Lower lobe of right lung (tissue), 2 donors: ENCODE results near the gene RBP4. TPM values are rescaled to one million over a fixed set of nuclear protein-coding genes. Genes with fewer than 3 reads are reported as not detected.

Source experiments
- ATAC-seq, 2 donors: fragments of 200-7000 bp; cut with Tn5 transposase; one replicate each; pipeline ENCODE4 v1.9.1; 2020 to 2022; ENCODE audit warnings: mild to moderate bottlenecking in 2 of 2, moderate library complexity in 2 of 2
- DNase-seq: peaks from one replicate; pipeline ENCODE4 v3.0.0-alpha.2; 2020
- H3K27ac ChIP-seq: fragments of 200-600 bp; one replicate; pipeline ENCODE4 v1.8.0; 2022
- H3K27me3 ChIP-seq: fragments of 200-600 bp; one replicate; pipeline ENCODE4 v1.8.0; 2022; ENCODE audit warnings: low read depth
- H3K36me3 ChIP-seq: fragments of 200-600 bp; one replicate; pipeline ENCODE4 v1.8.0; 2022; ENCODE audit warnings: mild to moderate bottlenecking
- H3K4me1 ChIP-seq: fragments of 200-600 bp; one replicate; pipeline ENCODE4 v1.8.0; 2022
- H3K4me3 ChIP-seq: fragments of 200-600 bp; one replicate; pipeline ENCODE4 v1.8.0; 2022; ENCODE audit warnings: mild to moderate bottlenecking
- H3K9me3 ChIP-seq: fragments of 200-600 bp; one replicate; pipeline ENCODE4 v1.8.0; 2022
- intact Hi-C: fragments of 100-400 bp; cut with DNase I; formaldehyde crosslinking; loops from one replicate; pipeline ENCODE4 v1.11.0; 2022
- total RNA-seq: library from RNA; stranded (reverse); fragmentation: NEBNext Ultra II Directional; extraction: Animal tissue kit (Norgen Biotek cat#: 25700); gene quantifications from one replicate; pipeline ENCODE4 v1.2.1, GENCODE V29; 2021
- TF ChIP-seq, protein P1 (sequence below): fragments of 200-600 bp; IDR thresholded peaks from one replicate; pipeline ENCODE4 v1.8.0; 2022; ENCODE audit warnings: antibody characterized with exemption, mild to moderate bottlenecking
- donor health status: DM: no; HTN: yes; CAD: no; lungs with severe emphysema.

RBP4 gene
- total RNA-seq, 1 donor from 2014 or later, result 17.4 TPM

DNA sequence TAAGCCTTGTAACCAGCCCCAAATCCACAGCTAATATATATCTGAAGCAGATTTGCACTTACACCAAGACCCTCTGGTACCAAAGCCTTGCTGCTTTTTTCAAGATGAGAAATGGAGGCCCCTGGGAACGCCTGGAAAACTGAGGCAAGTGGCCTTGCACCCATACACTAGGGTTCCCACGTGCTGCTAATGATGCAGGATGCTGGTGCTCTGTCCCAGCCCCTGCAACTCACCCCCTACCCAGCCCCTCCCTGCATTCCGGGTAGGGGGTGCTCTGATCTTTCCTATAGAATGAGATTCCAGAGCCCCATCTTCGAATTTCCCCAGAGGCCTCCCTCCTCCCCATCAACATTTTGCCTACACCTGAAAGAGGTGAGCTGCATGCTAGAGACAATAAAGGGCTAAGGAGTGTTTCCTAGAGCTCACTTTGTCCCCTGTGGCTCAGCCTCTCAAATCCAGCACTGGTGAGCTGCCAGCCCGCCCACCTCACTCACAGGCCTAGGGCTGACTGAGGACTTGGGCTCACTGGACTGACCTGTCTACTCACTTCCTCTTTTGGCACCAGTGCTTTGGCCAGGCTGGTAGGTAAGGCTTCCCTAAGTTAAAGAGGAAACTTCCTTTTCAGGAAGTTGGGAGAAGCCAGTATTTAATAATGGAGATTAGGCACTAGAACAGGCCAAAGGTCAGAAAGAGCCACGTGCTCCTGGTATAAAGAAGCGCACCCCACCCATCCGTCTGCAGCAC lies 9.8 kb downstream of the RBP4 start:
- Histone ChIP-seq H3K27ac (no peak overlapping the region), H3K36me3 (no peaks in the 10 kb centered on the region), H3K27me3 (no peaks in the 10 kb centered on the region), H3K4me3 (no peak overlapping the region), H3K4me1 (peaks cover 13% of the 10 kb centered on the region), H3K9me3 (no peaks in the 10 kb centered on the region)
- peak; percentile 62 to 63 for ATAC-seq
- DNase-seq, result peak; percentile 58
- TF ChIP-seq, protein P1, sequence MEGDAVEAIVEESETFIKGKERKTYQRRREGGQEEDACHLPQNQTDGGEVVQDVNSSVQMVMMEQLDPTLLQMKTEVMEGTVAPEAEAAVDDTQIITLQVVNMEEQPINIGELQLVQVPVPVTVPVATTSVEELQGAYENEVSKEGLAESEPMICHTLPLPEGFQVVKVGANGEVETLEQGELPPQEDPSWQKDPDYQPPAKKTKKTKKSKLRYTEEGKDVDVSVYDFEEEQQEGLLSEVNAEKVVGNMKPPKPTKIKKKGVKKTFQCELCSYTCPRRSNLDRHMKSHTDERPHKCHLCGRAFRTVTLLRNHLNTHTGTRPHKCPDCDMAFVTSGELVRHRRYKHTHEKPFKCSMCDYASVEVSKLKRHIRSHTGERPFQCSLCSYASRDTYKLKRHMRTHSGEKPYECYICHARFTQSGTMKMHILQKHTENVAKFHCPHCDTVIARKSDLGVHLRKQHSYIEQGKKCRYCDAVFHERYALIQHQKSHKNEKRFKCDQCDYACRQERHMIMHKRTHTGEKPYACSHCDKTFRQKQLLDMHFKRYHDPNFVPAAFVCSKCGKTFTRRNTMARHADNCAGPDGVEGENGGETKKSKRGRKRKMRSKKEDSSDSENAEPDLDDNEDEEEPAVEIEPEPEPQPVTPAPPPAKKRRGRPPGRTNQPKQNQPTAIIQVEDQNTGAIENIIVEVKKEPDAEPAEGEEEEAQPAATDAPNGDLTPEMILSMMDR, result no peak
- intact Hi-C loops, result no loop called here

DNA sequence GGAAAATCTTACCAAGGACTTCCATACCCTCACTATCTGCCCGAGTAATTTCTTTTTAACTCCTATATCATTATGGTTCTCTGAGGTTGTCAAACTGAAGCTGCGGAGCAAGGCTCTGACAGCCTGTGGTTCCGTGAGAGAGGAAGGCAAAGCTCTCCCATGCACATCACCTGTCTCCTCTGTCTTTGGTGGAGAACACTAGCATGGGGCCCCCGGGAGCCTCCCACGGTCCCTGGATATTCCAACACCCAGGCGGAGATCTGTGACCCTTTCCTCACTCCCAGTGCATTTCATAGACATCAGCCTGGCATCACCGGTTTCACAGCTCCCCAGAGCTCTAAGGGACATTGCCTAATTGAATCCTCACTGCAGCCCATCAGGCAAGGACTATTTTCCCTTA lies 10.4 kb downstream of the RBP4 start:
- Histone ChIP-seq H3K4me1 (peaks cover 13% of the 10 kb centered on the region), H3K4me3 (no peak overlapping the region), H3K9me3 (no peaks in the 10 kb centered on the region), H3K36me3 (no peaks in the 10 kb centered on the region), H3K27ac (no peak overlapping the region), H3K27me3 (no peaks in the 10 kb centered on the region)
- DNase-seq, result no peak
- no peak for ATAC-seq
- intact Hi-C loops, result no loop called here
- TF ChIP-seq, protein P1, result no peak

DNA sequence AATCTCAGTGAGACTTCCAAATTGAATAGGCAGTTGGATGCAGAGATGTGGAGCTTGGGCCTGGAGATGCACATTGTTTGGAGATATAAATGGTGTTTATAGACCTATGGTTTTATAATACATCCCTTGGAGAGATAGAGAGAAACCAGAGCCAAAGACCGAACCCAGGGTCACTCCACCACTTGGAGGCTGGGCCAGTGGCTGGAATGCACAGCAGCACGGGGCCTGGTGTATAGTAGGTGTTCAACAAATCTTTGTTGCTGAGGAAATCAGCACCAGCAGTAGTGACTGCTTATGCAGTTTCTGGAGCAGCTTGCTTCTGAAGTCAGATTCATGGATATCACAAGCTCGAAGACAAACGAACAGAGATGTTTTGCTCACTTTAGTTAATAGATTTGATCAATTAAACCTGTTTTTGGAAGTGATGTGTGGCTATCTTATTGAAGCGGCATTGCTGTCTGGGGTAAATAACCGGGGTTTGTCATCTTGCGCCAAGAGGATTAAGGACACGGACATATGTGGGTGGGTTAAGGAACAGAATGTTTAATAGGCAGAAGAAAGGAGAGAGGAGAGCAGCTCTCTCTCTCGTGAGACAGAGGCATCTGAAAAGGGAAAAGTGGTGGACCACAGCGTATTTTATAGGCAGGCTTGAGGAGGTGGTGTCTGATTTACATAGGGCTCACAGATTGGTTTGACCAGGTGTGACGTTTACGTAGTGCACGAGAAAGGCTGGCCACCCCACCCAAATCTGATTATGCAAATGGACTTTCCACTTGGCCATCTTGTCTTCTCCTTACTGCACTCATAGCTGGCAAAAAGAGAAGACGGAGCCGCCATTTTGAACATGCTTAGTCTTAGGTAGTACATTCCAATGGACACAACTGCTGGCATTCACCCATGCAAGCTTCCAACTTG lies 11.1 kb downstream of the RBP4 start:
- no peak overlapping the region for H3K4me3 ChIP-seq
- no peak for DNase-seq
- no peak for ATAC-seq
- H3K36me3 ChIP-seq, result no peaks in the 10 kb centered on the region
- H3K27ac ChIP-seq, result no peak overlapping the region
- no peaks in the 10 kb centered on the region for H3K27me3 ChIP-seq
- H3K9me3 ChIP-seq, result no peaks in the 10 kb centered on the region
- TF ChIP-seq, protein P1, result no peak
- intact Hi-C loops, result no loop called here
- peaks cover 13% of the 10 kb centered on the region for H3K4me1 ChIP-seq

DNA sequence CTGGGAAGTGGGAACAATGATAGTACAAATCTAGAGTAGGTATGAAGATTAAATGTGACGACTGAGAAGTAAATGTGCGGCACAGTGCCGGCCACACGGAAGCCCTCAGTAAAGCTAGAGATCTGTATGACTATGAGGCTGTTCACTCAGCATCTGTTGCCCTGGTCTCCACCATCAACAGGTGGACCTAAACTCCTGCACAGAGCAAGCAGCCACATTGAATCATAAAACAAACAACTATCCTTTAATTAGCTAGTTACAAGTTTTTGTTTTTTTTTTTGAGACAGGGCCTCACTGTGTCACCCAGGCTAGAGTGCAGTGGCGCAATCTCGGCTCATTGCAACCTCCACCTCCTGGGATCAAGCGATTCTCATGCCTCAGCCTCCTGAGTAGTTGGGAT lies 16.6 kb downstream of the RBP4 start:
- TF ChIP-seq, protein P1, result no peak
- intact Hi-C loops, result no loop called here
- no peaks in the 10 kb centered on the region for H3K36me3 ChIP-seq
- no peaks in the 10 kb centered on the region for H3K9me3 ChIP-seq
- DNase-seq (no peak), ATAC-seq (no peak)
- no peak overlapping the region for H3K4me3 ChIP-seq
- H3K27ac ChIP-seq, result no peak overlapping the region
- H3K27me3 ChIP-seq, result no peaks in the 10 kb centered on the region
- no peaks in the 10 kb centered on the region for H3K4me1 ChIP-seq

DNA sequence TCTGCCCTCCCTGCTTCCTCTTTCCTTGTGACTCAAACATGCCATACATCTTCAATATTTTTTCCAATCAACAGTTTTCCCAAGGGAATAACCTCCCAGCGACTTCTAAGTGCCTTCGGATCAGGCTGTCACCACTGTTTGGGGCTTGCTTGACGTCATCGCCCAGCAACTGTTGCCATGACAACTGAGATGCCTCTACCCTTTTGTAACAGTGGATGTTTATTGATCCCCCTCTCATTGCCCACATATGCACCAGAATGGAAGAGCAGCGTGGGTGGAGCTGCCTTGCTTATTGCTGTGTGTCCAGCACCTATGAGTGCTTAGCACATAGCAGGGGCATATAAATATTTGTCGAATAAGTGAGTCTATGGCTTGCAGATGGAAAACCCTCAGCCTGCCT lies 20.2 kb downstream of the RBP4 start:
- no peaks in the 10 kb centered on the region for H3K4me1 ChIP-seq
- intact Hi-C loops, result no loop called here
- H3K4me3 ChIP-seq, result no peak overlapping the region
- DNase-seq (no peak), ATAC-seq (no peak)
- H3K27me3 ChIP-seq, result no peaks in the 10 kb centered on the region
- no peak overlapping the region for H3K27ac ChIP-seq
- no peaks in the 10 kb centered on the region for H3K9me3 ChIP-seq
- no peaks in the 10 kb centered on the region for H3K36me3 ChIP-seq
- TF ChIP-seq, protein P1, result no peak
